GM18868 (cell line): ENCODE measurements around the gene KRTAP10-3.

ENCODE experiments used
- ATAC-seq: cut with Tn5 transposase; IDR thresholded peaks from one replicate; pipeline ENCODE4 v1.9.1; 2021; ENCODE audit warnings: mild to moderate bottlenecking, moderate library complexity; ENCODE audit not compliant: unreplicated experiment

The KRTAP10-3 gene

GRCh38 chr21:44508711-44509445 lies 49.7 kb downstream of the KRTAP10-3 start:
- no peak for ATAC-seq

DNA sequence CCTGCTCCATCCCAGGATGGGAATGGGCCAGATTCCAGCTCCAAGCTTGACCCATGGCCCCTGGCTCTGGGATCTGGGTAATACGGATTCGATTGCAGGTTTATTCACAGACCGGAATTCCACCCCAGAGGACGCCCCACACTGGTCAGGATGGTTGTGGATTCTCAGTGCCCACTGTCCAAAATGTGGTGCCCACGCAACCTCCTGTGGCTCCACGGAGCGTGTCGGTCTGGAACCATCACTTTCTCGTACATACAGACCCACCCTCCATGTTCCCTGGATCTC lies 50.2 kb downstream of the KRTAP10-3 start:
- no peak for ATAC-seq
